K562 (cell line): ENCODE results near the gene MATK. TPM values are rescaled to one million over a fixed set of nuclear protein-coding genes. Genes with fewer than 3 reads are reported as not detected.
A peak's percentile ranks its signal among the peaks of the same experiment; 100 is the strongest.

ENCODE experiments used
- ATAC-seq: fragments of 200-7000 bp; cut with Tn5 transposase; 3 replicates; pipeline ENCODE4 v1.9.1; 2020; ENCODE audit warnings: moderate library complexity
- BruUV-seq: library from RNA; stranded (reverse); fragments of 400-500 nt; replicated peaks from 2 replicates; lab custom pipeline; 2021; lab: Mats Ljungman, UMichigan
- CTCF ChIA-PET: fragments of 300-600 bp; formaldehyde crosslinking; extraction: SDS; loops from one replicate; lab custom pipeline; 2021; ENCODE audit warnings: low intra/inter-chr PET ratio; lab: Yijun Ruan, JAX
- POLR2A ChIA-PET: fragments of 300-600, 350-650 bp; sonication (Branson Sonifier 250); formaldehyde crosslinking; extraction: SDS; loops from one replicate; lab custom pipeline; 2021; ENCODE audit warnings: antibody characterized with exemption, inconsistent platforms; lab: Yijun Ruan, JAX
- DNase-seq, 4 experiments: peaks; one replicate each; pipeline versions ENCODE4 v3.0.0 to v3.0.0-alpha.2; 2011 to 2018; ENCODE audit warnings: low spot score in 3 of 4, mixed read lengths in 3 of 4; ENCODE audit errors: extremely low read depth in 1 of 4
- FAIRE-seq: peaks from 2 replicates; lab custom pipeline; 2011; peaks lifted over from hg19 to GRCh38; lab: Jason Lieb, UNC
- H2AFZ ChIP-seq: 2 replicates; pipeline ENCODE4 v1.6.0; 2011; ENCODE audit warnings: low read depth, low read length, control low read depth, inconsistent platforms
- H3K27ac ChIP-seq: fragments of 200-600 bp; 3 replicates; pipeline ENCODE4 v1.8.0; 2011; ENCODE audit warnings: low read depth, mild to moderate bottlenecking, control low read depth, inconsistent platforms, low read length, moderate library complexity, mixed read lengths; ENCODE audit errors: extremely low read depth
- H3K27me3 ChIP-seq, 2 experiments: fragments of 300-600 bp in 1 of 2; 2 replicates in 1 of 2; 3 replicates in 1 of 2; pipeline versions ENCODE4 v1.6.0 to v1.8.0; 2011; ENCODE audit warnings: inconsistent platforms in 2 of 2, low read length in 2 of 2, mild to moderate bottlenecking in 1 of 2, mixed read lengths in 1 of 2, moderate library complexity in 1 of 2; ENCODE audit not compliant: control insufficient read depth in 2 of 2, insufficient read depth in 2 of 2
- H3K36me3 ChIP-seq: fragments of 300-600 bp; 3 replicates; pipeline ENCODE4 v1.8.0; 2011; ENCODE audit warnings: mild to moderate bottlenecking, low read length, inconsistent platforms; ENCODE audit not compliant: control insufficient read depth, insufficient read depth
- H3K4me1 ChIP-seq, 2 experiments: fragments of 200-600 bp in 1 of 2; replicated peaks in 1 of 2; 2 replicates in 1 of 2; 3 replicates in 1 of 2; pipeline versions ENCODE4 v1.5.1 to v1.8.0; 2011; ENCODE audit warnings: inconsistent platforms in 2 of 2, low read length in 2 of 2, mild to moderate bottlenecking in 1 of 2, mixed read lengths in 1 of 2, moderate library complexity in 1 of 2; ENCODE audit not compliant: control insufficient read depth in 2 of 2, insufficient read depth in 2 of 2
- H3K4me2 ChIP-seq: 2 replicates; pipeline ENCODE4 v1.6.1; 2011; ENCODE audit warnings: low read length, control low read depth, inconsistent platforms, mixed read lengths; ENCODE audit not compliant: insufficient read depth
- H3K4me3 ChIP-seq: fragments of 200-600 bp; sonication (generic), shearing (Covaris generic); 2 replicates; pipeline ENCODE4 v1.5.1; 2016; ENCODE audit warnings: control low read depth, inconsistent platforms
- H3K79me2 ChIP-seq: fragments of 200-600 bp; 3 replicates; pipeline ENCODE4 v1.8.0; 2011; ENCODE audit warnings: low read length, inconsistent platforms; ENCODE audit not compliant: control insufficient read depth, insufficient read depth
- H3K9ac ChIP-seq, 2 experiments: 2 replicates each; pipeline versions ENCODE4 v1.6.0 to v1.6.1; 2011; ENCODE audit warnings: low read depth in 2 of 2, low read length in 2 of 2, control low read depth in 1 of 2, inconsistent platforms in 1 of 2, mild to moderate bottlenecking in 1 of 2, mixed read lengths in 1 of 2; ENCODE audit not compliant: insufficient read depth in 1 of 2
- H3K9me1 ChIP-seq: one replicate; pipeline ENCODE4 v1.6.0; 2011; ENCODE audit warnings: inconsistent platforms, mild to moderate bottlenecking, low read length, moderate library complexity; ENCODE audit not compliant: control insufficient read depth, insufficient read depth
- H3K9me3 ChIP-seq: replicated peaks from 2 replicates; pipeline ENCODE4 v1.5.1; 2011; ENCODE audit warnings: low read depth, low read length, inconsistent platforms; ENCODE audit not compliant: control insufficient read depth, insufficient read depth
- H4K20me1 ChIP-seq: replicated peaks from 2 replicates; pipeline ENCODE4 v1.6.1; 2011; ENCODE audit warnings: low read length, inconsistent platforms, mixed read lengths; ENCODE audit not compliant: control insufficient read depth, insufficient read depth
- CBFA2T2 ChIP-seq: fragments of 450-650 bp; conservative IDR thresholded peaks from 2 replicates; pipeline ENCODE4 v1.6.1; 2017; ENCODE audit warnings: mild to moderate bottlenecking
- E2F3 ChIP-seq: fragments of 250-450 bp; sonication (Bioruptor Pico); IDR thresholded peaks from 2 replicates; pipeline ENCODE4 v1.4.0; 2020; ENCODE audit warnings: mild to moderate bottlenecking
- ETS2 ChIP-seq: IDR thresholded peaks from 2 replicates; pipeline ENCODE4 v1.6.1; 2016; ENCODE audit warnings: borderline replicate concordance, missing genetic modification characterization, mild to moderate bottlenecking, moderate library complexity, missing compliant biosample characterization; ENCODE audit not compliant: poor library complexity, severe bottlenecking
- ETV6 ChIP-seq, 3 experiments: fragments of 150-350 bp in 1 of 3; sonication (generic) in 1 of 3; formaldehyde crosslinking in 1 of 3; IDR thresholded peaks; 2 replicates each; pipeline versions ENCODE4 v1.6.1 to v1.8.0; 2014 to 2022; ENCODE audit warnings: borderline replicate concordance in 2 of 3, low read depth in 2 of 3, antibody characterized with exemption in 1 of 3, low read length in 1 of 3, mild to moderate bottlenecking in 1 of 3, missing genetic modification reagents in 1 of 3
- HDAC2 ChIP-seq: fragments of 450-650 bp; IDR thresholded peaks from 2 replicates; pipeline ENCODE4 v1.6.1; 2016; ENCODE audit warnings: mild to moderate bottlenecking
- MECOM ChIP-seq: fragments of 250-450 bp; sonication (Bioruptor Pico); IDR thresholded peaks from 2 replicates; pipeline ENCODE4 v1.8.0; 2022; ENCODE audit warnings: inconsistent platforms
- MYBL2 ChIP-seq, 2 experiments: fragments of 450-650 bp in 1 of 2; sonication (generic) in 1 of 2; formaldehyde crosslinking in 1 of 2; IDR thresholded peaks; 2 replicates each; pipeline versions ENCODE4 v1.6.1 to v1.8.1; 2017 to 2022; ENCODE audit warnings: borderline replicate concordance in 1 of 2, inconsistent platforms in 1 of 2, low read depth in 1 of 2, mild to moderate bottlenecking in 1 of 2, missing genetic modification reagents in 1 of 2, moderate library complexity in 1 of 2
- SMARCA5 ChIP-seq: fragments of 450-650 bp; IDR thresholded peaks from 2 replicates; pipeline ENCODE4 v1.6.1; 2016
- SOX6 ChIP-seq: fragments of 450-650 bp; IDR thresholded peaks from 2 replicates; pipeline ENCODE4 v1.6.1; 2014; ENCODE audit warnings: mild to moderate bottlenecking
- SREBF1 ChIP-seq: fragments of 150-350 bp; IDR thresholded peaks from 2 replicates; pipeline ENCODE4 v1.6.1; 2014; ENCODE audit warnings: antibody characterized with exemption, low read depth, low read length, borderline replicate concordance
- TAF1 ChIP-seq: IDR thresholded peaks from 2 replicates; pipeline ENCODE4 v1.6.1; 2011; ENCODE audit warnings: mild to moderate bottlenecking, low read length, moderate library complexity; ENCODE audit not compliant: insufficient read depth, control insufficient read depth, severe bottlenecking; ENCODE audit errors: extremely low read depth
- TBL1XR1 ChIP-seq, 2 experiments: IDR thresholded peaks; 2 replicates each; pipeline ENCODE4 v1.6.1; 2012; ENCODE audit warnings: improper control_type of control experiment in 2 of 2, low read length in 2 of 2, mild to moderate bottlenecking in 1 of 2
- TEAD1 ChIP-seq, 2 experiments: fragments of 450-650 bp in 1 of 2; sonication (generic) in 1 of 2; formaldehyde crosslinking; IDR thresholded peaks; 2 replicates each; pipeline versions ENCODE4 v1.4.0 to v1.8.0; 2020 to 2022; ENCODE audit warnings: mild to moderate bottlenecking in 2 of 2, missing genetic modification reagents in 1 of 2
- ZFP30 ChIP-seq: fragments of 250-450 bp; sonication (Bioruptor Pico); IDR thresholded peaks from 2 replicates; pipeline ENCODE4 v1.8.0; 2022; ENCODE audit warnings: moderate library complexity, mild to moderate bottlenecking, inconsistent platforms, borderline replicate concordance
- ZNF253 ChIP-seq: fragments of 250-450 bp; sonication (Bioruptor Pico); conservative IDR thresholded peaks from 2 replicates; pipeline ENCODE4 v1.6.1; 2021; ENCODE audit warnings: mild to moderate bottlenecking
- WGBS: fragments of 100-300 bp; shearing (Covaris generic); methylation state at CpG from one replicate; pipeline ENCODE4 v1.1.6; 2016; ENCODE audit warnings: low coverage, mixed read lengths; ENCODE audit not compliant: insufficient coverage; ENCODE audit errors: missing lambda C conversion rate; 5-methylcytosine and 5-hydroxymethylcytosine counted together
- in situ Hi-C: fragments of 300-500 bp; cut with MboI; formaldehyde crosslinking; loops from 4 replicates; pipeline ENCODE4 v1.15.0; 2018; ENCODE audit warnings: inconsistent platforms, mixed read lengths
- intact Hi-C: fragments of 100-400 bp; cut with micrococcal nuclease; formaldehyde crosslinking; loops from 2 replicates; pipeline ENCODE4 v1.14.2; 2022
- polyA plus RNA-seq, 8 experiments: library from polyadenylated mRNA; depleted of rRNA in 4 of 8; stranded (reverse) in 5 of 8; unstranded in 3 of 8; fragments of >200 nt; fragmentation: Nextera tagmentation in 2 of 8; fragmentation: Illumina TruSeq in 1 of 8; extraction: Ambion mirVana in 2 of 8; extraction: Trizol in 1 of 8; gene quantifications; 2 replicates each; pipeline versions ENCODE4 v1.2.1 to v1.2.3, GENCODE V29; 2011 to 2014; ENCODE audit warnings: inconsistent platforms in 1 of 8, missing spikeins in 1 of 8
- total RNA-seq, 7 experiments: library from RNA; depleted of rRNA in 6 of 7; stranded (reverse); fragments of >200 nt in 6 of 7; fragmentation: Illumina TruSeq in 2 of 7; extraction: Trizol in 2 of 7; gene quantifications; 2 replicates each; pipeline versions ENCODE4 v1.2.1 to v1.2.3, GENCODE V29; 2011 to 2021; ENCODE audit warnings: low replicate concordance in 1 of 7
- TF ChIP-seq, protein P1 (sequence below): fragments of 450-650 bp; IDR thresholded peaks from 2 replicates; pipeline ENCODE4 v1.6.1; 2017; ENCODE audit warnings: antibody characterized with exemption, mild to moderate bottlenecking
- TF ChIP-seq, protein P2 (sequence below): fragments of 450-650 bp; IDR thresholded peaks from 2 replicates; pipeline ENCODE4 v1.6.1; 2017; ENCODE audit warnings: antibody characterized with exemption

MATK gene
- total and polyA plus RNA-seq, 9 of the 15 experiments (the other 6 are each of a cell fraction or from before 2014, with no cell fraction given): 0.08 to 41.5 (median 21.4) TPM

DNA sequence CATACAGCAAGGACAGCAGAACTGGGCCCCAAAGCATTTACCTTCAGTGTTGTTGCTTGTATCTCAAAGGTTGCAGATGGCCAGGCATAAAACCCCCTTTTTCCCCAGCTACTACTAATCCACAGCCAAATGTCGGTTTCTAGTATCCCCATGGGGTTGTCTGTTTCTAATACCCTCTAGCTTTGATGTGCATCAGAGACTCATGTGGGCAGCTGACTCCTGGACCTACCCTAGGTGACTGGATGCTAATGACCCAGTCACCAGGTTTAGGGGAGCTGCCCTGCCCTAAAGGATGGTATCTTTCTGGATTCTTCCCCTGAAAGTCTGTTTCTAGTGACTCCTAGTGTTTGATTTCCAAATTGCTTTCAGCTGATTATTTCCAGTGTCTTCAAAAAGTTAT lies 54.1 kb downstream of the MATK start:
- Histone ChIP-seq H4K20me1 (no peaks in the 10 kb centered on the region), H3K4me1 (peaks cover 5 to 28% of the 10 kb centered on the region in 2 experiments; a peak in 4 of 5 replicates), H3K9me1 (no peaks in the 10 kb centered on the region), H3K9me3 (0 out of 2 replicates have a peak, but pooled peaks cover 2% of the 10 kb centered on the region), H3K4me3 (no peak overlapping the region), H3K27ac (no peak overlapping the region), H3K9ac (no peak overlapping the region), H2AFZ (no peak overlapping the region), H3K4me2 (no peak overlapping the region), H3K36me3 (no peaks in the 10 kb centered on the region), H3K27me3 (peaks cover 0 to 6% of the 10 kb centered on the region in 2 experiments; a peak in 1 of 5 replicates), H3K79me2 (no peaks in the 10 kb centered on the region)
- ChIA-PET POLR2A (no interaction called here), CTCF (no interaction called here)
- FAIRE-seq (no peak), ATAC-seq (no peak), DNase-seq (no peak)
- 69% methylated on average over 1 of the region's 1 CpG for WGBS
- no TSS peak for BruUV-seq
- intact Hi-C loops (no loop called here), in situ Hi-C loops (no loop called here)
- TF ChIP-seq HDAC2: 0 out of 2 replicates have a peak, but pooled peaks have one; percentile 29
- no peak for TF ChIP-seq SOX6
- TF ChIP-seq, protein P1, sequence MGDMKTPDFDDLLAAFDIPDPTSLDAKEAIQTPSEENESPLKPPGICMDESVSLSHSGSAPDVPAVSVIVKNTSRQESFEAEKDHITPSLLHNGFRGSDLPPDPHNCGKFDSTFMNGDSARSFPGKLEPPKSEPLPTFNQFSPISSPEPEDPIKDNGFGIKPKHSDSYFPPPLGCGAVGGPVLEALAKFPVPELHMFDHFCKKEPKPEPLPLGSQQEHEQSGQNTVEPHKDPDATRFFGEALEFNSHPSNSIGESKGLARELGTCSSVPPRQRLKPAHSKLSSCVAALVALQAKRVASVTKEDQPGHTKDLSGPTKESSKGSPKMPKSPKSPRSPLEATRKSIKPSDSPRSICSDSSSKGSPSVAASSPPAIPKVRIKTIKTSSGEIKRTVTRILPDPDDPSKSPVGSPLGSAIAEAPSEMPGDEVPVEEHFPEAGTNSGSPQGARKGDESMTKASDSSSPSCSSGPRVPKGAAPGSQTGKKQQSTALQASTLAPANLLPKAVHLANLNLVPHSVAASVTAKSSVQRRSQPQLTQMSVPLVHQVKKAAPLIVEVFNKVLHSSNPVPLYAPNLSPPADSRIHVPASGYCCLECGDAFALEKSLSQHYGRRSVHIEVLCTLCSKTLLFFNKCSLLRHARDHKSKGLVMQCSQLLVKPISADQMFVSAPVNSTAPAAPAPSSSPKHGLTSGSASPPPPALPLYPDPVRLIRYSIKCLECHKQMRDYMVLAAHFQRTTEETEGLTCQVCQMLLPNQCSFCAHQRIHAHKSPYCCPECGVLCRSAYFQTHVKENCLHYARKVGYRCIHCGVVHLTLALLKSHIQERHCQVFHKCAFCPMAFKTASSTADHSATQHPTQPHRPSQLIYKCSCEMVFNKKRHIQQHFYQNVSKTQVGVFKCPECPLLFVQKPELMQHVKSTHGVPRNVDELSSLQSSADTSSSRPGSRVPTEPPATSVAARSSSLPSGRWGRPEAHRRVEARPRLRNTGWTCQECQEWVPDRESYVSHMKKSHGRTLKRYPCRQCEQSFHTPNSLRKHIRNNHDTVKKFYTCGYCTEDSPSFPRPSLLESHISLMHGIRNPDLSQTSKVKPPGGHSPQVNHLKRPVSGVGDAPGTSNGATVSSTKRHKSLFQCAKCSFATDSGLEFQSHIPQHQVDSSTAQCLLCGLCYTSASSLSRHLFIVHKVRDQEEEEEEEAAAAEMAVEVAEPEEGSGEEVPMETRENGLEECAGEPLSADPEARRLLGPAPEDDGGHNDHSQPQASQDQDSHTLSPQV: no peak
- no peak for TF ChIP-seq MECOM (CRISPR knock-in tag)
- TF ChIP-seq SREBF1: no peak
- TF ChIP-seq SMARCA5: peak; percentile 97
- no peak for TF ChIP-seq TEAD1 (CRISPR knock-in tag; IDR thresholded peaks at IDR 0.05)
- no peak for TF ChIP-seq E2F3
- TF ChIP-seq CBFA2T2: no peak
- no peak for TF ChIP-seq ETS2 (tag)
- no peak for TF ChIP-seq ETV6 (IDR thresholded peaks at IDR 0.05; ENCODE audit: borderline replicate concordance in 1 of 2, low read depth in 2 of 2, low read length in 1 of 2)
- no peak for TF ChIP-seq ETV6 (CRISPR knock-in tag; IDR thresholded peaks at IDR 0.05; ENCODE audit: borderline replicate concordance)
- TF ChIP-seq, protein P2, sequence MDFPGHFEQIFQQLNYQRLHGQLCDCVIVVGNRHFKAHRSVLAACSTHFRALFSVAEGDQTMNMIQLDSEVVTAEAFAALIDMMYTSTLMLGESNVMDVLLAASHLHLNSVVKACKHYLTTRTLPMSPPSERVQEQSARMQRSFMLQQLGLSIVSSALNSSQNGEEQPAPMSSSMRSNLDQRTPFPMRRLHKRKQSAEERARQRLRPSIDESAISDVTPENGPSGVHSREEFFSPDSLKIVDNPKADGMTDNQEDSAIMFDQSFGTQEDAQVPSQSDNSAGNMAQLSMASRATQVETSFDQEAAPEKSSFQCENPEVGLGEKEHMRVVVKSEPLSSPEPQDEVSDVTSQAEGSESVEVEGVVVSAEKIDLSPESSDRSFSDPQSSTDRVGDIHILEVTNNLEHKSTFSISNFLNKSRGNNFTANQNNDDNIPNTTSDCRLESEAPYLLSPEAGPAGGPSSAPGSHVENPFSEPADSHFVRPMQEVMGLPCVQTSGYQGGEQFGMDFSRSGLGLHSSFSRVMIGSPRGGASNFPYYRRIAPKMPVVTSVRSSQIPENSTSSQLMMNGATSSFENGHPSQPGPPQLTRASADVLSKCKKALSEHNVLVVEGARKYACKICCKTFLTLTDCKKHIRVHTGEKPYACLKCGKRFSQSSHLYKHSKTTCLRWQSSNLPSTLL: no peak
- no peak for TF ChIP-seq ZFP30 (CRISPR knock-in tag)
- TF ChIP-seq ZNF253 (CRISPR knock-in tag): no peak
- TF ChIP-seq TBL1XR1 (IDR thresholded peaks at IDR 0.05; ENCODE audit: low read length in 2 of 2): no peak
- TF ChIP-seq MYBL2 (IDR thresholded peaks at IDR 0.05; ENCODE audit: low read depth): no peak
- TF ChIP-seq MYBL2 (CRISPR knock-in tag; IDR thresholded peaks at IDR 0.05; ENCODE audit: borderline replicate concordance): no peak
- TF ChIP-seq TAF1: no peak
